Parathyroid adenoma (tissue), 2 donors: Measurements from ENCODE around the gene PHF11.

ENCODE experiments used
- H2AFZ ChIP-seq: fragments of 300-600 bp; sonication (generic); one replicate; pipeline ENCODE4 v1.7.0; 2017; ENCODE audit warnings: antibody characterized with exemption, mild to moderate bottlenecking
- H3K27ac ChIP-seq: fragments of 300-600 bp; sonication (generic); one replicate; pipeline ENCODE4 v1.7.0; 2017
- H3K27me3 ChIP-seq: fragments of 300-600 bp; sonication (generic); one replicate; pipeline ENCODE4 v1.7.0; 2017; ENCODE audit warnings: low read length; ENCODE audit not compliant: control insufficient read depth, insufficient read depth
- H3K36me3 ChIP-seq: fragments of 300-600 bp; sonication (generic); one replicate; pipeline ENCODE4 v1.7.0; 2017; ENCODE audit warnings: low read length; ENCODE audit not compliant: control insufficient read depth, insufficient read depth
- H3K4me1 ChIP-seq: fragments of 300-600 bp; sonication (generic); one replicate; pipeline ENCODE4 v1.7.0; 2017; ENCODE audit warnings: control low read depth
- H3K4me2 ChIP-seq: fragments of 300-600 bp; sonication (generic); one replicate; pipeline ENCODE4 v1.7.0; 2017; ENCODE audit warnings: low read length
- H3K4me3 ChIP-seq: fragments of 300-600 bp; sonication (generic); one replicate; pipeline ENCODE4 v1.7.0; 2017; ENCODE audit warnings: low read depth, low read length
- H3K79me2 ChIP-seq: fragments of 300-600 bp; sonication (generic); one replicate; pipeline ENCODE4 v1.7.0; 2017; ENCODE audit warnings: control low read depth
- H3K9ac ChIP-seq: fragments of 300-600 bp; sonication (generic); one replicate; pipeline ENCODE4 v1.7.0; 2017; ENCODE audit warnings: mild to moderate bottlenecking
- H3K9me3 ChIP-seq: fragments of 300-600 bp; sonication (generic); one replicate; pipeline ENCODE4 v1.7.0; 2017; ENCODE audit warnings: low read length; ENCODE audit not compliant: control insufficient read depth
- TF ChIP-seq, protein P1 (sequence below): fragments of 300-600 bp; sonication (generic); IDR thresholded peaks from one replicate; pipeline ENCODE4 v1.7.0; 2017; ENCODE audit warnings: antibody characterized with exemption, mild to moderate bottlenecking
- donor health status: primary hyperparathyroidism.

The PHF11 gene

GRCh38 chr13:49495783-49496762 lies at the start of gene PHF11:
TSS of gene PHF11 (plus strand) at chr13:49495953. CDS start at chr13:49496002, 49 bp downstream.
- Histone ChIP-seq H3K4me1 (no peaks in the 10 kb centered on the region), H3K9ac (no peak within 1 kb of the TSS), H3K36me3 (no peaks in the 10 kb centered on the region), H3K9me3 (no peaks in the 10 kb centered on the region), H3K4me2 (peak within 1 kb of the TSS; percentile 78), H3K79me2 (no peaks in the 10 kb centered on the region), H3K27ac (peak within 1 kb of the TSS; percentile 89), H2AFZ (peak within 1 kb of the TSS; percentile 88), H3K27me3 (no peaks in the 10 kb centered on the region), H3K4me3 (peak within 1 kb of the TSS; percentile 71)
- TF ChIP-seq, protein P1, sequence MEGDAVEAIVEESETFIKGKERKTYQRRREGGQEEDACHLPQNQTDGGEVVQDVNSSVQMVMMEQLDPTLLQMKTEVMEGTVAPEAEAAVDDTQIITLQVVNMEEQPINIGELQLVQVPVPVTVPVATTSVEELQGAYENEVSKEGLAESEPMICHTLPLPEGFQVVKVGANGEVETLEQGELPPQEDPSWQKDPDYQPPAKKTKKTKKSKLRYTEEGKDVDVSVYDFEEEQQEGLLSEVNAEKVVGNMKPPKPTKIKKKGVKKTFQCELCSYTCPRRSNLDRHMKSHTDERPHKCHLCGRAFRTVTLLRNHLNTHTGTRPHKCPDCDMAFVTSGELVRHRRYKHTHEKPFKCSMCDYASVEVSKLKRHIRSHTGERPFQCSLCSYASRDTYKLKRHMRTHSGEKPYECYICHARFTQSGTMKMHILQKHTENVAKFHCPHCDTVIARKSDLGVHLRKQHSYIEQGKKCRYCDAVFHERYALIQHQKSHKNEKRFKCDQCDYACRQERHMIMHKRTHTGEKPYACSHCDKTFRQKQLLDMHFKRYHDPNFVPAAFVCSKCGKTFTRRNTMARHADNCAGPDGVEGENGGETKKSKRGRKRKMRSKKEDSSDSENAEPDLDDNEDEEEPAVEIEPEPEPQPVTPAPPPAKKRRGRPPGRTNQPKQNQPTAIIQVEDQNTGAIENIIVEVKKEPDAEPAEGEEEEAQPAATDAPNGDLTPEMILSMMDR, result no peak

GRCh38 chr13:49446473-49446872 lies 49.3 kb upstream of the PHF11 start:
- Histone ChIP-seq H3K9ac (no peak overlapping the region), H3K4me2 (no peak overlapping the region), H3K4me3 (no peak overlapping the region), H3K36me3 (no peaks in the 10 kb centered on the region), H3K27me3 (no peaks in the 10 kb centered on the region), H2AFZ (no peak overlapping the region), H3K9me3 (no peaks in the 10 kb centered on the region), H3K27ac (no peak overlapping the region), H3K79me2 (no peaks in the 10 kb centered on the region), H3K4me1 (no peaks in the 10 kb centered on the region)
- TF ChIP-seq, protein P1, result no peak

DNA sequence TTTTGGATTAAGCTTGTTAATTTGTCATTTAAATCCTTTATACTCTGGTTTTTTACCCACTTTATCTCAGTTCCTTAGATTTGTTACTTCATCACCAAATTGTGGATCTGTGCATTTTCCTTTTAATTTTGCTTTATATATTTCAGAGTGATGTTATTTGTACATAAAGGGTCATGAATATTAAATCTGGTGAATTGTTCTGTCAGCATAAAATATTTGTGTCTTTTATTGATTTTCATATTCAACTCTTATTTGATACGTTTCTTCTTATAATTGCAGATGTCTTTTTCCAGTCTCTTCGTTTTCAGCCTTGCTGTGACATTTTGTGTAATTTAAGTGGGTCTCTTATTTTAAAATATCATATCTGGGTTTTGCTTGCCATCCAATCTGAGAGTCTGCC lies 47.0 kb upstream of the PHF11 start:
- Histone ChIP-seq H3K9ac (no peak overlapping the region), H3K36me3 (no peaks in the 10 kb centered on the region), H3K4me2 (no peak overlapping the region), H3K27ac (no peak overlapping the region), H3K79me2 (no peaks in the 10 kb centered on the region), H3K27me3 (no peaks in the 10 kb centered on the region), H3K4me1 (no peaks in the 10 kb centered on the region), H3K4me3 (no peak overlapping the region), H3K9me3 (no peaks in the 10 kb centered on the region), H2AFZ (no peak overlapping the region)
- TF ChIP-seq, protein P1, result no peak

- no peak overlapping the region for H3K4me3 ChIP-seq
- TF ChIP-seq, protein P1, result no peak
- H3K36me3 ChIP-seq, result no peaks in the 10 kb centered on the region
- H3K27me3 ChIP-seq, result no peaks in the 10 kb centered on the region
- no peaks in the 10 kb centered on the region for H3K79me2 ChIP-seq
- no peak overlapping the region for H3K9ac ChIP-seq
- H3K4me1 ChIP-seq, result no peaks in the 10 kb centered on the region
- no peaks in the 10 kb centered on the region for H3K9me3 ChIP-seq
- H2AFZ ChIP-seq, result no peak overlapping the region
- H3K27ac ChIP-seq, result no peak overlapping the region
- no peak overlapping the region for H3K4me2 ChIP-seq
Observed at GRCh38 chr13:49450105-49450819, 45.5 kb upstream of the PHF11 start.
